Measurements from ENCODE around the gene NCKAP5. TPM values are rescaled to one million over a fixed set of nuclear protein-coding genes. Genes with fewer than 3 reads are reported as not detected.

NCKAP5 gene
- total and polyA plus RNA-seq, 2 of the 8 experiments (the other 6 are each of a cell fraction or from before 2014, with no cell fraction given): 0.27 to 0.86 TPM

GRCh38 chr2:132669908-132670495 is 898.3 kb downstream of the NCKAP5 start, which contains the start of gene LYPD1:
Gene LYPD1, minus strand, starts transcription at chr2:132670205. Its CDS starts 273 bp downstream, at chr2:132669932.
- DNase-seq (ENCODE audit: low read depth in 1 of 2, low spot score in 2 of 2) (peak in 1 of 2 experiments; percentile 67), FAIRE-seq (no peak)
- Histone ChIP-seq H3K4me1 (replicated peaks in 1 of 4; ENCODE audit: control insufficient read depth in 3 of 4, insufficient read depth in 4 of 4, low read length in 3 of 4) (peaks cover 0 to 10% (median 3%) of the 10 kb centered on the region in 4 experiments; a peak in 5 of 7 replicates), H2BK20ac (ENCODE audit: low read length) (no peak within 1 kb of the TSS), H3K79me1 (ENCODE audit: low read depth, low read length) (no peaks in the 10 kb centered on the region), H2BK5ac (ENCODE audit: low read depth, low read length) (peak within 1 kb of the TSS; percentile 44; the same call in 1 of the 2 replicates), H3K14ac (ENCODE audit: insufficient read length) (no peak within 1 kb of the TSS), H2AK5ac (ENCODE audit: low read depth, low read length) (no peak within 1 kb of the TSS), H2BK120ac (replicated peaks; ENCODE audit: low read depth, low read length) (no peak within 1 kb of the TSS), H3K23me2 (ENCODE audit: low read depth, low read length) (peaks cover 24% of the 10 kb centered on the region), H3K4me3 (ENCODE audit: extremely low read depth in 1 of 4, insufficient read depth in 2 of 4, low read depth in 3 of 4, low read length in 4 of 4) (peak within 1 kb of the TSS; percentile 44 to 71 (median 68)), H3K9me3 (ENCODE audit: insufficient read depth in 2 of 2, low read depth in 1 of 2, low read length in 1 of 2) (no peaks in the 10 kb centered on the region), H3K79me2 (ENCODE audit: control insufficient read depth in 1 of 2, insufficient read depth in 2 of 2, low read length in 2 of 2) (no peaks in the 10 kb centered on the region), H3K27ac (ENCODE audit: low read depth, low read length) (no peak within 1 kb of the TSS), H4K91ac (replicated peaks; ENCODE audit: insufficient read length, low read length) (no peak within 1 kb of the TSS), H2BK15ac (ENCODE audit: low read length) (no peak within 1 kb of the TSS), H4K5ac (ENCODE audit: insufficient read length, low read depth, low read length) (no peak within 1 kb of the TSS), H2BK12ac (ENCODE audit: low read depth, low read length) (peak within 1 kb of the TSS; percentile 53; the same call in 1 of the 2 replicates), H3K9ac (replicated peaks in 1 of 4; ENCODE audit: extremely low read depth in 1 of 4, low read depth in 3 of 4, low read length in 3 of 4) (no peak within 1 kb of the TSS), H2AFZ (ENCODE audit: low read length) (peak within 1 kb of the TSS; percentile 56; the same call in 1 of the 2 replicates), H3K23ac (ENCODE audit: insufficient read length) (no peak within 1 kb of the TSS), H3K18ac (ENCODE audit: extremely low read depth, low read length) (peak within 1 kb of the TSS; percentile 17), H3K36me3 (ENCODE audit: control insufficient read depth in 2 of 4, insufficient read depth in 4 of 4, low read length in 3 of 4) (no peaks in the 10 kb centered on the region), H3K4me2 (ENCODE audit: insufficient read depth in 1 of 2, low read depth in 2 of 2, low read length in 2 of 2) (peak within 1 kb of the TSS; percentile 96 to 98), H3K56ac (replicated peaks; ENCODE audit: insufficient read length, low read depth, low read length) (no peak within 1 kb of the TSS), H4K8ac (ENCODE audit: extremely low read depth, insufficient read depth, low read length) (peak within 1 kb of the TSS; percentile 28; the same call in 1 of the 2 replicates), H3K27me3 (replicated peaks in 1 of 4; ENCODE audit: control insufficient read depth in 3 of 4, extremely low read depth in 1 of 4, insufficient read depth in 3 of 4, low read length in 3 of 4) (peaks cover 14 to 51% (median 45%) of the 10 kb centered on the region in 4 experiments), H4K20me1 (replicated peaks in 1 of 2; ENCODE audit: control insufficient read depth in 1 of 2, insufficient read depth in 2 of 2, low read length in 2 of 2) (peaks cover 0 to 4% of the 10 kb centered on the region in 2 experiments), H3K4ac (replicated peaks; ENCODE audit: insufficient read length, low read depth, low read length) (no peak within 1 kb of the TSS)
- ChIA-PET POLR2A (ENCODE audit: partially characterized antibody) (no interaction called here), CTCF (ENCODE audit: partially characterized antibody) (interaction anchor here (0.8 to 4.9 kb wide), 12 partner anchors 9 to 498 kb away, joined by 3 to 45 read pairs (median 5); no protein-coding TSS in a partner anchor)
- WGBS, 2 experiments (ENCODE audit: extremely low coverage in 1 of 2, insufficient coverage in 1 of 2, insufficient read length in 1 of 2, insufficient replicate concordance in 2 of 2, low coverage in 1 of 2, low lambda C conversion rate in 2 of 2, missing lambda C conversion rate in 1 of 2): 0% methylated on average over 26 of the region's 59 CpGs; no CpG with 5 or more reads in 1 of the 2 experiments
- 0 out of 2 replicates have a peak, but pooled peaks have one; percentile 26 for TF ChIP-seq PHF8 (conservative IDR thresholded peaks at IDR 0.05; ENCODE audit: low read depth, low read length)
- TF ChIP-seq RNF2 (IDR thresholded peaks at IDR 0.05; ENCODE audit: borderline replicate concordance, low read depth, low read length, missing control alignments, poor library complexity, severe bottlenecking): peak; percentile 35
- TF ChIP-seq CREB1 (IDR thresholded peaks at IDR 0.05): no peak
- no peak for TF ChIP-seq MAFK (IDR thresholded peaks at IDR 0.05; ENCODE audit: low read depth, low read length)
- no peak for TF ChIP-seq BCL11A (IDR thresholded peaks at IDR 0.05; ENCODE audit: low read depth in 2 of 2, low read length in 2 of 2)
- TF ChIP-seq SP1 (IDR thresholded peaks at IDR 0.05; ENCODE audit: low read depth, low read length): no peak
- TF ChIP-seq POLR2AphosphoS5 (IDR thresholded peaks at IDR 0.05; ENCODE audit: low read depth, low read length): no peak
- no peak for TF ChIP-seq RXRA (IDR thresholded peaks at IDR 0.05; ENCODE audit: insufficient read depth, low read depth, low read length)
- no peak for TF ChIP-seq CTBP2 (IDR thresholded peaks at IDR 0.05; ENCODE audit: borderline replicate concordance, insufficient read depth, insufficient read length, low read length)
- TF ChIP-seq MAX (IDR thresholded peaks at IDR 0.05): no peak; the same call in 1 of the 2 replicates
- no peak for TF ChIP-seq CEBPB (IDR thresholded peaks at IDR 0.05; ENCODE audit: low read depth, low read length)
- TF ChIP-seq JUN (IDR thresholded peaks at IDR 0.05; ENCODE audit: low read depth, low read length): no peak
- no peak for TF ChIP-seq SP4 (IDR thresholded peaks at IDR 0.05; ENCODE audit: low read length)
